Trophoblast cell (in vitro differentiated cells and primary cell): ENCODE measurements around the gene SPEG.
A peak's percentile ranks its signal among the peaks of the same experiment; 100 is the strongest.

Experiments used
- DNase-seq, 2 donors: peaks; one replicate each; pipeline ENCODE4 v3.0.0-alpha.2; 2016
- H2AFZ ChIP-seq: 2 replicates; pipeline ENCODE4 v1.6.1; 2013; ENCODE audit warnings: low read length, moderate library complexity, mild to moderate bottlenecking; ENCODE audit not compliant: insufficient read depth, poor library complexity
- H2AK5ac ChIP-seq: 2 replicates; pipeline ENCODE4 v1.6.1; 2013; ENCODE audit warnings: mild to moderate bottlenecking, low read length
- H2BK120ac ChIP-seq: 2 replicates; pipeline ENCODE4 v1.6.1; 2013; ENCODE audit warnings: low read length, mild to moderate bottlenecking, moderate library complexity; ENCODE audit not compliant: insufficient read depth, poor library complexity
- H2BK12ac ChIP-seq: 2 replicates; pipeline ENCODE4 v1.6.1; 2013; ENCODE audit warnings: mild to moderate bottlenecking, low read length, moderate library complexity
- H2BK5ac ChIP-seq: 2 replicates; pipeline ENCODE4 v1.6.1; 2013; ENCODE audit warnings: low read length, low read depth, moderate library complexity, mild to moderate bottlenecking; ENCODE audit not compliant: poor library complexity
- H3K14ac ChIP-seq: 2 replicates; pipeline ENCODE4 v1.6.1; 2013; ENCODE audit warnings: mild to moderate bottlenecking, low read length
- H3K18ac ChIP-seq: 2 replicates; pipeline ENCODE4 v1.6.1; 2013; ENCODE audit warnings: mild to moderate bottlenecking, low read length
- H3K23ac ChIP-seq: 2 replicates; pipeline ENCODE4 v1.6.1; 2013; ENCODE audit warnings: low read length
- H3K27ac ChIP-seq: 2 replicates; pipeline ENCODE4 v1.5.1; 2013; ENCODE audit warnings: low read depth, mild to moderate bottlenecking, inconsistent platforms, low read length, moderate library complexity
- H3K27me3 ChIP-seq: 2 replicates; pipeline ENCODE4 v1.6.1; 2013; ENCODE audit warnings: inconsistent platforms, mild to moderate bottlenecking, low read length, moderate library complexity; ENCODE audit not compliant: insufficient read depth
- H3K36me3 ChIP-seq, 2 experiments: 1 replicate in 1 of 2; 2 replicates in 1 of 2; pipeline ENCODE4 v1.6.1; 2013; ENCODE audit warnings: low read length in 2 of 2, mild to moderate bottlenecking in 2 of 2, moderate library complexity in 1 of 2; ENCODE audit not compliant: insufficient read depth in 2 of 2, control insufficient read depth in 1 of 2
- H3K4ac ChIP-seq: 2 replicates; pipeline ENCODE4 v1.6.1; 2013; ENCODE audit warnings: low read depth, mild to moderate bottlenecking, low read length, moderate library complexity
- H3K4me1 ChIP-seq, 2 experiments: 1 replicate in 1 of 2; 2 replicates in 1 of 2; pipeline ENCODE4 v1.6.1; 2013; ENCODE audit warnings: low read length in 2 of 2, mild to moderate bottlenecking in 2 of 2, moderate library complexity in 1 of 2; ENCODE audit not compliant: insufficient read depth in 2 of 2, control insufficient read depth in 1 of 2
- H3K4me2 ChIP-seq: 2 replicates; pipeline ENCODE4 v1.6.1; 2013; ENCODE audit warnings: inconsistent platforms, mild to moderate bottlenecking, low read length, moderate library complexity
- H3K4me3 ChIP-seq: 2 replicates; pipeline ENCODE4 v1.5.1; 2013; ENCODE audit warnings: mild to moderate bottlenecking, low read depth, low read length, inconsistent platforms
- H3K79me1 ChIP-seq: one replicate; pipeline ENCODE4 v1.6.1; 2013; ENCODE audit warnings: low read length
- H3K79me2 ChIP-seq: 2 replicates; pipeline ENCODE4 v1.6.1; 2013; ENCODE audit warnings: low read length, mild to moderate bottlenecking; ENCODE audit not compliant: control insufficient read depth, insufficient read depth, poor library complexity
- H3K9ac ChIP-seq: 2 replicates; pipeline ENCODE4 v1.6.1; 2013; ENCODE audit warnings: mild to moderate bottlenecking, low read length
- H3K9me3 ChIP-seq: 2 replicates; pipeline ENCODE4 v1.6.1; 2013; ENCODE audit warnings: low read depth, mild to moderate bottlenecking, control low read depth, inconsistent platforms, low read length; ENCODE audit not compliant: insufficient read depth
- H4K12ac ChIP-seq: 2 replicates; pipeline ENCODE4 v1.6.1; 2013; ENCODE audit warnings: low read depth, mild to moderate bottlenecking, low read length, moderate library complexity
- H4K8ac ChIP-seq: 2 replicates; pipeline ENCODE4 v1.6.1; 2013; ENCODE audit warnings: low read depth, mild to moderate bottlenecking, low read length, moderate library complexity
- H4K91ac ChIP-seq: one replicate; pipeline ENCODE4 v1.6.1; 2013; ENCODE audit warnings: low read depth, mild to moderate bottlenecking, low read length, moderate library complexity
- WGBS: extraction: QIAGEN DNeasy Blood & Tissue Kit; methylation state at CpG from one replicate; pipeline ENCODE4 v1.1.7; 2013; ENCODE audit warnings: missing lambda C conversion rate; ENCODE audit not compliant: insufficient read length, insufficient coverage; ENCODE audit errors: extremely low coverage; 5-methylcytosine and 5-hydroxymethylcytosine counted together

The SPEG gene

DNA sequence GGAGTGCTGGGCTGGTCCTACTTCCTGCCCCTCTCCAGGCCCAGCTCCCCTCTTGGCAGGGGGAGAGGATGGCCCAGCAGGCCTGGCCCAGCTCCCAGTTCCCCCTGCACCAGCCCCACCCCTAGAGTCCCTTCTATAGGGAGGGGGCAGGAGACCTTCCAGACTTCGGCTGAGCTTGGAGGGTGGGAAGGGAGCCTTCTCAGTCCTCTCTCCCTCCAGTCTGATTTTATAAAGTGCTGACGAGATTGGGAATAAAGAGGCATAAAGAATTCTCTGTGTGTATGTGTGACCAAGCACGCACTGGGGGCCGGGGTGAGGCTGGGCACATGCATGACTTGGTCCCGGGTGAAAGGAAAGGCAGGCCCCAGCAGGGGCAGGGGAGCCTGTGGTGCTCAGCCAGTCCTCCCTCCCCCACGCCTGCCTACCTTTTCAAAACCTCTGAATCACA lies 103.9 kb downstream of the SPEG start:
- Histone ChIP-seq H3K27me3 (no peaks in the 10 kb centered on the region), H2AK5ac (no peak overlapping the region), H3K79me2 (peaks cover 8% of the 10 kb centered on the region), H3K9me3 (no peaks in the 10 kb centered on the region), H3K23ac (no peak overlapping the region), H4K91ac (no peak overlapping the region), H3K27ac (peak overlapping the region; percentile 8), H2BK5ac (no peak overlapping the region), H2BK12ac (no peak overlapping the region), H4K8ac (no peak overlapping the region), H3K4me2 (no peak overlapping the region), H3K4me3 (no peak overlapping the region), H4K12ac (no peak overlapping the region), H3K14ac (no peak overlapping the region), H3K4ac (no peak overlapping the region), H2BK120ac (no peak overlapping the region), H3K4me1 (peaks cover 8 to 22% of the 10 kb centered on the region in 2 experiments), H3K9ac (no peak overlapping the region), H3K18ac (peak overlapping the region; percentile 29), H3K79me1 (peaks cover 9% of the 10 kb centered on the region), H2AFZ (no peak overlapping the region), H3K36me3 (peaks cover 31 to 33% of the 10 kb centered on the region in 2 experiments)
- DNase-seq = no peak
- WGBS = no CpG with 5 or more reads among the region's 6 CpGs

DNA sequence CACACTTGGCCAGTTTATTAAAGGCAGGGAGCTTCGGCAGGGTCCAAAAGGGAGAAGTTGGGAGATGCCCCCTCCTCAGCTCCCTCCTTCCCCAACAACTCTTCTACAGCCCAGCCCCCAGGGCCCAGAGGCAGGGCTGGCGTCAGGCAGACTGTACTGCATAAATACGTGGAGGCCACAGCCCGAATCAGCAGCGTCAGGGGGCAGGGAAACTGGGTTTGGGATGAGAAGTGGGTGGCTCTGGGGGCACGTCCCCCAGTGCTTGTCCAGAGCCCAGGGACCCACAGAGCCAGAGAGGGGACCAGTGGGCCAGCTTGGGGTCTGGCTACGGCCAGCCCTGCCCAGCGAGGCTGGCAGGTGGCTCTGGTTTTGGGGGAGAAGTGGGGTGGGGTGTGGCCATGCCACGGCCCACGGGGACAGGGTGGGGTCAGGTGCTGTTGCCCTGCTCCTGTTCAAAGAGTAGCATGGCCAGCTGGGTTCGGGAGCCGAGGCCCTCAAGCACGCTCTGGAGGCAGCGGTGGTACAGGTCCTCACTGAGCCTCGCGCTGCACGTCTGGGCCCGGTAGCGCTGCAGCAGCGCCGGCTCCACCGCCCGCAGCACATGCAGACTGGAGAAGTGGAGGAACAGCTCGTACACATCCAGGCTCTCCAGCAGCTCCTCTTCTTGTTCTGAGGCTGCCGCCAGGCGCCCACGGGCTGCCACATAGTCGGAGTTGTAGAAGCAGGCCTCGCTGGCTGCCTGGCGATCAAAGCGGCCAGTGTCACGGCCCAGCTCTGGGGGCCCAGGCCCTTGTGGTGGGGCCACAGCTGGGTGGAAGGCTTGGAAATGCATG lies 104.5 kb downstream of the SPEG start:
- H3K4me1 ChIP-seq = peaks cover 8 to 24% of the 10 kb centered on the region in 2 experiments
- H4K8ac ChIP-seq = no peak overlapping the region
- no peak overlapping the region for H3K27ac ChIP-seq
- H4K12ac ChIP-seq = no peak overlapping the region
- no peak overlapping the region for H3K4me3 ChIP-seq
- no CpG with 5 or more reads among the region's 32 CpGs for WGBS
- no peak for DNase-seq
- no peak overlapping the region for H3K14ac ChIP-seq
- no peaks in the 10 kb centered on the region for H3K27me3 ChIP-seq
- H3K4me2 ChIP-seq = no peak overlapping the region
- H3K9me3 ChIP-seq = no peaks in the 10 kb centered on the region
- H3K18ac ChIP-seq = no peak overlapping the region
- peaks cover 9% of the 10 kb centered on the region for H3K79me1 ChIP-seq
- H2BK12ac ChIP-seq = no peak overlapping the region
- no peak overlapping the region for H3K4ac ChIP-seq
- H4K91ac ChIP-seq = no peak overlapping the region
- peaks cover 8% of the 10 kb centered on the region for H3K79me2 ChIP-seq
- H2BK5ac ChIP-seq = no peak overlapping the region
- no peak overlapping the region for H3K9ac ChIP-seq
- H2BK120ac ChIP-seq = no peak overlapping the region
- no peak overlapping the region for H2AFZ ChIP-seq
- H2AK5ac ChIP-seq = no peak overlapping the region
- peaks cover 31 to 33% of the 10 kb centered on the region in 2 experiments for H3K36me3 ChIP-seq
- no peak overlapping the region for H3K23ac ChIP-seq

DNA sequence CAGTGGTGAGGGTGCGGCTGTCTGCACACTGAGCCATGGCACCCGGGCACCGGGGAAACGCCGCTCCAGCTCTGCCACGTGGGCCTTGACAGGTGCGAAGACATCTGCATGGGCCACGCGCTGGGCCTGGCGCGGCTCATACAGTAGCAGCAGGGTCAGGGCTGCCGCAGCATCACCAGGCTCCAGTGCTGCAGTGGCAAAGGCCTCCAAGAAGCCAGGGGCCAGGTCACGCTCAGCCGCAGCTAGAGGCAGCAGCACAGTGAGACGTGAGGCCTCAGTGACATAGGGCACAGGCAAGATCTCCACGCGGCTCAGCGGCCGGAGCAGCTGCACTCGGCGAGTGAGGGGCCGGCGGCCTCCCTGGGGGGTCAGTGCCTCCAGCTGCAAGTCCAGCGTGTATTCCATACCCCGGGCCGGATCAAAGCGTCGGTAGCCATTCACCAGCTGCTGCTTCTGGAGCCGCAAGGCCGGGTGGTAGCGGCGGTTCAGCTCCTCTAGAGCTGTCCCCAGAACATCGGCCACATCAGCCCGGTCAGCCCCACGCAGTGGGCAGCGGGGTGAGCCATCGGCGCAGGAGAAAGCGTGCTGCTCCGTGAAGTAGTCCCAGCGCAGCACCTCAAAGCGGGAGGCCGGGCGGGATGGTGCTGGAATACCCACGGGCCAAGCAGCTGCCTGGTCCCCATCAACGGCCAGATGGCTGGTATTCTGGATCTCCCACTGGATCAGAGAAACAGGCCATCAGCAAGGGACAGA lies 105.5 kb downstream of the SPEG start:
- Histone ChIP-seq H3K9me3 (no peaks in the 10 kb centered on the region), H3K4me2 (no peak overlapping the region), H3K23ac (no peak overlapping the region), H4K12ac (no peak overlapping the region), H3K4me3 (no peak overlapping the region), H3K4me1 (peaks cover 10 to 28% of the 10 kb centered on the region in 2 experiments), H3K18ac (no peak overlapping the region), H2BK5ac (no peak overlapping the region), H3K14ac (no peak overlapping the region), H4K91ac (no peak overlapping the region), H2BK12ac (no peak overlapping the region), H3K36me3 (peaks cover 31 to 33% of the 10 kb centered on the region in 2 experiments), H3K27me3 (no peaks in the 10 kb centered on the region), H3K79me1 (peaks cover 9% of the 10 kb centered on the region), H3K79me2 (peaks cover 8% of the 10 kb centered on the region), H2AK5ac (no peak overlapping the region), H4K8ac (no peak overlapping the region), H3K27ac (no peak overlapping the region), H3K9ac (no peak overlapping the region), H2AFZ (no peak overlapping the region), H2BK120ac (no peak overlapping the region), H3K4ac (no peak overlapping the region)
- no CpG with 5 or more reads among the region's 46 CpGs for WGBS
- DNase-seq = no peak

DNA sequence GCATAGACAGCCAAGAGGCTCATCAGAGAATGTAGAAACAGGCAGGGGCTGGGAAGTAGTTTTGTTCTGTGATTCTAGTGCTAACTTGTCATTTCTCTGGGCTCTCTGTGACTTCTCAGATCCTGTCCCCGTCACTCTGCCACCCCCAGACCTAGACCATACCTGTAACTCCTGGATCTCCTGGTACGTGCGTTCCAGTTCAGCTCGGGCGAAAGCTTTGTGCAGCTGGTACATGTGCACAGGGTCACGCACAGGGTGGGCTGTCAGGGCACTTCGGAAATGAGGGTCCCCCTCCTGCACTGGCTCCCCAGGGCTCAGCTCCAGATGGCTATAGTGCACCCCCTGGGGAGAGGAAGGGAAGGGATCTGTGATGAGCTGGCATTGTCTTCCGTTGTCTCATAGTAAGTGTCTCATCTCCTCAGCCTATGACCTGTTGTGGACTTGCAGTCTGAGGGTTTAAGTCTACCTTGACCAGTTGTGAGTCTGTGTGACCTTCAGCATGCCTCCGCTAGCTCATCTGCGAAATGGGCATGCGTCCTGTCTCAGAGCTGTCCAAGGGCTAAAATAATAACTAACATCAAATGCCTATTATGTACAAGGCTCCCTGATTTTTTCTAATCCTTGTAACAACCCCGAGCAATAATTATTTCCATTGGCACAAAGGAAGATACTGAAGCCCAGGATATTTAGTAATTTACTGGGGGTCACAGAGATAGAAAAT lies 106.3 kb downstream of the SPEG start:
- no peak overlapping the region for H4K91ac ChIP-seq
- H3K4me1 ChIP-seq = peaks cover 10 to 28% of the 10 kb centered on the region in 2 experiments
- peaks cover 31 to 33% of the 10 kb centered on the region in 2 experiments for H3K36me3 ChIP-seq
- no peak for DNase-seq
- no peak overlapping the region for H3K23ac ChIP-seq
- peaks cover 8% of the 10 kb centered on the region for H3K79me2 ChIP-seq
- H3K4me3 ChIP-seq = no peak overlapping the region
- H3K27ac ChIP-seq = no peak overlapping the region
- H2BK120ac ChIP-seq = no peak overlapping the region
- H3K18ac ChIP-seq = peak overlapping the region; percentile 2
- no peak overlapping the region for H3K4ac ChIP-seq
- H3K4me2 ChIP-seq = no peak overlapping the region
- no peak overlapping the region for H4K8ac ChIP-seq
- no peak overlapping the region for H3K14ac ChIP-seq
- H3K9me3 ChIP-seq = no peaks in the 10 kb centered on the region
- H2BK12ac ChIP-seq = no peak overlapping the region
- H2AFZ ChIP-seq = no peak overlapping the region
- WGBS = no CpG with 5 or more reads among the region's 12 CpGs
- no peak overlapping the region for H4K12ac ChIP-seq
- no peak overlapping the region for H2BK5ac ChIP-seq
- no peak overlapping the region for H2AK5ac ChIP-seq
- peaks cover 9% of the 10 kb centered on the region for H3K79me1 ChIP-seq
- no peak overlapping the region for H3K9ac ChIP-seq
- no peaks in the 10 kb centered on the region for H3K27me3 ChIP-seq
